Fibroblast of villous mesenchyme (primary cell): Measurements from ENCODE around the gene UNC93A. TPM values are rescaled to one million over a fixed set of nuclear protein-coding genes. Genes with fewer than 3 reads are reported as not detected.
"Not testable (repeated sequence)": the region's sequence is repeated elsewhere in the genome, so short reads cannot be mapped to it uniquely, and the experiment has no call there.

Source experiments
- DNase-seq: peaks from one replicate; pipeline ENCODE4 v3.0.0-alpha.2; 2010; ENCODE audit warnings: low read depth
- H3K4me3 ChIP-seq: 2 replicates; pipeline ENCODE4 v1.5.1; 2011; ENCODE audit warnings: low read depth, mild to moderate bottlenecking, low read length
- CTCF ChIP-seq: IDR thresholded peaks from 2 replicates; pipeline ENCODE4 v1.5.1; 2012; ENCODE audit warnings: low read depth, mild to moderate bottlenecking, low read length; ENCODE audit not compliant: insufficient read depth
- total RNA-seq: library from RNA; depleted of rRNA; stranded (reverse); fragments of >200 nt; gene quantifications from 2 replicates; pipeline ENCODE4 v1.2.3, GENCODE V29; 2012

Gene UNC93A
- not detected in 2 replicates for total RNA-seq

- DNase-seq: no peak
- no peak for TF ChIP-seq CTCF
- H3K4me3 ChIP-seq: no peak within 1 kb of the TSS
Observed at GRCh38 chr6:167290786-167291622, at the start of gene UNC93A. UNC93A (plus strand) TSS chr6:167291315; CDS start chr6:167291490, 175 bp downstream.

GRCh38 chr6:167241321-167242134, 49.6 kb upstream of the UNC93A start:
- not testable (repeated sequence) for H3K4me3 ChIP-seq, DNase-seq

GRCh38 chr6:167242135-167242506, 49.0 kb upstream of the UNC93A start:
- H3K4me3 ChIP-seq, DNase-seq: not testable (repeated sequence)

- H3K4me3 ChIP-seq, DNase-seq: not testable (repeated sequence)
Observed at GRCh38 chr6:167242511-167243051, 48.5 kb upstream of the UNC93A start.

GRCh38 chr6:167244064-167244960, 46.8 kb upstream of the UNC93A start:
- TF ChIP-seq CTCF: no peak
- no peak for DNase-seq
- H3K4me3 ChIP-seq: no peak overlapping the region

GRCh38 chr6:167244991-167245390, 46.1 kb upstream of the UNC93A start:
- H3K4me3 ChIP-seq: no peak overlapping the region
- no peak for DNase-seq
- no peak for TF ChIP-seq CTCF

GRCh38 chr6:167245591-167245990, 45.5 kb upstream of the UNC93A start:
- no peak overlapping the region for H3K4me3 ChIP-seq
- no peak for TF ChIP-seq CTCF
- DNase-seq: no peak
